ENCODE measurements around the gene UVSSA. TPM values are rescaled to one million over a fixed set of nuclear protein-coding genes. Genes with fewer than 3 reads are reported as not detected.

Gene UVSSA
- total and polyA plus RNA-seq, 2 donors (not counting 1 experiment from before 2014, with no cell fraction given): 34.6 to 40.5 TPM

DNA sequence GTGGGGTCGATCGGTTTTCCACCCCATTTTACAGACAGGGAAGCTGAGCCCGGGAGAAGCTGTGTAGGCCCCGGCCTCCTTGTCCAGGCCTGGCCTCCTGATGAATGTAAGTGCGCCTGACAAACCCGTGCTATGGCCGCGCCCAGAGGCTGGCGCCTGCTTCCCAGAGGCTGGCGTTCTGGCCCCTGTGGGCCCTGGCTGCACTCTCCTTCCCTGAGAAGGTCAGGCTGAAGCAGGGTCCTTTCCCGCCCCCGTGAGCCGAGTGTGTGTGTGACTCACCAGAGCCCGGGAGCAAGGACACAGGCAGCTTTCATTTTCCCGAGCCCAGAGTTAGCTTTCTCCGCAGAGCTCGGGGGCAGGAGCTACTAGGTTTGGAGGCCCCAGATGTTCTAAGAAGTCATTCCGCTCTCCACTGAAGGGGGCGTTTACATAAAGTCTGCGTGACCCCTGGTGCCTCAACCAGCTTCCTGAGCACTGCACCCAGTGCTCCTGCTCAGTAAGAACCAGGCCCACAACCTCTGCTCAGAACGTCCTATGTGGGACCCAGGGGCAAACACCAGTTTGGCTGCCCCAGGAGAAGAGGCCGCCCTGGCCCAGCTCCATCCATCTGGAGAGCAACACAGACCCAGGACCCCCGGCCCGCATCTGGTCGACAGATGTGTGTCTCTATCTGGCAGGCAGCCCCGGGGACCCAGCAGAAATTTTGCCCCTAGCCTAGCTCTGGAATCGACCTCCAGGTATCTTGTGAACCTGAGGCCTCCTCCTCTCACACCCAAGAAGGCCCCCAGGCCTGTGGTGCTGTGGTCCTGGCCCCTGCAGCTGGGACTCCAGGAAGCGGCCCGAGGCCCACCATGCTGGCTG, 13.6 kb downstream of the UVSSA start:
- Histone ChIP-seq H3K9me3 (ENCODE audit: control extremely low read depth in 1 of 3, control insufficient read depth in 2 of 3, insufficient read depth in 1 of 3, low read length in 2 of 3) (no peaks in the 10 kb centered on the region), H2AFZ (ENCODE audit: insufficient read depth, low read depth, low read length, poor library complexity, severe bottlenecking) (no peak overlapping the region), H3K4me2 (replicated peaks; ENCODE audit: low read depth, low read length, poor library complexity, severe bottlenecking) (no peak overlapping the region), H3K4me1 (ENCODE audit: control insufficient read depth in 2 of 2, insufficient read depth in 2 of 2, low read length in 2 of 2) (no peaks in the 10 kb centered on the region), H3K9ac (ENCODE audit: low read length) (no peak overlapping the region), H3K79me2 (ENCODE audit: control insufficient read depth, insufficient read depth, low read length) (no peaks in the 10 kb centered on the region), H3K4me3 (ENCODE audit: control extremely low read depth in 1 of 5, extremely low read depth in 1 of 5, insufficient read depth in 1 of 5, low read depth in 2 of 5, low read length in 4 of 5) (no peak overlapping the region), H4K20me1 (ENCODE audit: control insufficient read depth, insufficient read depth, low read length, poor library complexity, severe bottlenecking) (no peaks in the 10 kb centered on the region), H3K27me3 (replicated peaks in 1 of 4; ENCODE audit: control extremely low read depth in 1 of 4, control insufficient read depth in 3 of 4, insufficient read depth in 4 of 4, low read length in 3 of 4) (no peaks in the 10 kb centered on the region), H3K27ac (ENCODE audit: low read length in 2 of 2) (no peak overlapping the region), H3K36me3 (replicated peaks in 1 of 2; ENCODE audit: control extremely low read depth in 1 of 2, control insufficient read depth in 1 of 2, extremely low read depth in 1 of 2, insufficient read depth in 2 of 2, low read length in 1 of 2) (peaks cover 0 to 13% of the 10 kb centered on the region in 2 experiments)
- intact Hi-C loops (cut with micrococcal nuclease): no loop called here
- no peak overlapping the region for H3K27ac Mint-ChIP-seq
- ChIA-PET POLR2A (no interaction called here), CTCF (interaction anchor here (1.5 kb wide), 1 partner anchor 228 kb away, joined by 4 read pairs; no protein-coding TSS in a partner anchor)
- DNase-seq: no peak
- H3K9me3 Mint-ChIP-seq (ENCODE audit: insufficient read depth): no peaks in the 10 kb centered on the region
- H3K4me3 Mint-ChIP-seq: no peak overlapping the region
- TF ChIP-seq EZH2 (IDR thresholded peaks at IDR 0.05; ENCODE audit: borderline replicate concordance, insufficient read depth, low read depth, low read length, poor library complexity, severe bottlenecking): no peak
- TF ChIP-seq, protein P1, sequence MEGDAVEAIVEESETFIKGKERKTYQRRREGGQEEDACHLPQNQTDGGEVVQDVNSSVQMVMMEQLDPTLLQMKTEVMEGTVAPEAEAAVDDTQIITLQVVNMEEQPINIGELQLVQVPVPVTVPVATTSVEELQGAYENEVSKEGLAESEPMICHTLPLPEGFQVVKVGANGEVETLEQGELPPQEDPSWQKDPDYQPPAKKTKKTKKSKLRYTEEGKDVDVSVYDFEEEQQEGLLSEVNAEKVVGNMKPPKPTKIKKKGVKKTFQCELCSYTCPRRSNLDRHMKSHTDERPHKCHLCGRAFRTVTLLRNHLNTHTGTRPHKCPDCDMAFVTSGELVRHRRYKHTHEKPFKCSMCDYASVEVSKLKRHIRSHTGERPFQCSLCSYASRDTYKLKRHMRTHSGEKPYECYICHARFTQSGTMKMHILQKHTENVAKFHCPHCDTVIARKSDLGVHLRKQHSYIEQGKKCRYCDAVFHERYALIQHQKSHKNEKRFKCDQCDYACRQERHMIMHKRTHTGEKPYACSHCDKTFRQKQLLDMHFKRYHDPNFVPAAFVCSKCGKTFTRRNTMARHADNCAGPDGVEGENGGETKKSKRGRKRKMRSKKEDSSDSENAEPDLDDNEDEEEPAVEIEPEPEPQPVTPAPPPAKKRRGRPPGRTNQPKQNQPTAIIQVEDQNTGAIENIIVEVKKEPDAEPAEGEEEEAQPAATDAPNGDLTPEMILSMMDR (IDR thresholded peaks at IDR 0.05): no peak
- WGBS (ENCODE audit: insufficient coverage): 94% methylated on average over 29 of the region's 29 CpGs
- no peaks in the 10 kb centered on the region for H3K27me3 Mint-ChIP-seq
- H3K4me1 Mint-ChIP-seq: peaks cover 2% of the 10 kb centered on the region
- ATAC-seq (ENCODE audit: low read depth): no peak

DNA sequence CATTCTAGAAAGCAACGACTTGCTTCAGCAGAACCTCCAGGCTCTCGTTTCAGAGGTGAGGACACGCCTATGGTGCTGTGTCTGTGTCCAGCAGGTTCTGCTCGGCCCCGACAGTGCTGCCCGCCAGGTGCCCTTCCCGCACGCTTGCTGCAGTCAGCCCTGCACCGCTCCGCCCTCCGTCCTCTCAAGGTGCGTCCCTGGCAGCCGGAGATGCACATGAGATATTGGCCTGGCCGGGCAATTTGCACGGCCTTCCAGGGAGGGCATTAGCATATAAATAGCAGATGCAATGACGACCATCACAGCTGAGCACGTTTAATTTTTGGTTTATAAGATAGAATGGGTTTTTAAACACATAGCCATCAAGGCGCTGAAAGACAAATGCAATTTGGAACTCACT, 14.4 kb downstream of the UVSSA start:
- H3K4me3 ChIP-seq (ENCODE audit: control extremely low read depth in 1 of 5, extremely low read depth in 1 of 5, insufficient read depth in 1 of 5, low read depth in 2 of 5, low read length in 4 of 5): no peak overlapping the region
- H3K27ac ChIP-seq (ENCODE audit: low read length in 2 of 2): no peak overlapping the region
- Mint-ChIP-seq H3K27ac (no peak overlapping the region), H3K9me3 (ENCODE audit: insufficient read depth) (no peaks in the 10 kb centered on the region), H3K27me3 (no peaks in the 10 kb centered on the region), H3K4me3 (no peak overlapping the region), H3K4me1 (no peaks in the 10 kb centered on the region)
- no peaks in the 10 kb centered on the region for H3K4me1 ChIP-seq (ENCODE audit: control insufficient read depth in 2 of 2, insufficient read depth in 2 of 2, low read length in 2 of 2)
- no peak for ATAC-seq (ENCODE audit: low read depth)
- H3K9me3 ChIP-seq (ENCODE audit: control extremely low read depth in 1 of 3, control insufficient read depth in 2 of 3, insufficient read depth in 1 of 3, low read length in 2 of 3): no peaks in the 10 kb centered on the region
- intact Hi-C loops (cut with micrococcal nuclease): no loop called here
- TF ChIP-seq EZH2 (IDR thresholded peaks at IDR 0.05; ENCODE audit: borderline replicate concordance, insufficient read depth, low read depth, low read length, poor library complexity, severe bottlenecking): no peak
- TF ChIP-seq, protein P1 (IDR thresholded peaks at IDR 0.05): no peak
- no peak overlapping the region for H3K9ac ChIP-seq (ENCODE audit: low read length)
- DNase-seq: no peak
- H3K4me2 ChIP-seq (replicated peaks; ENCODE audit: low read depth, low read length, poor library complexity, severe bottlenecking): no peak overlapping the region
- WGBS (ENCODE audit: insufficient coverage): 95% methylated on average over 15 of the region's 18 CpGs
- H3K79me2 ChIP-seq (ENCODE audit: control insufficient read depth, insufficient read depth, low read length): no peaks in the 10 kb centered on the region
- ChIA-PET POLR2A (no interaction called here), CTCF (interaction anchor here (1.5 kb wide), 1 partner anchor 229 kb away, joined by 4 read pairs; no protein-coding TSS in a partner anchor)
- H4K20me1 ChIP-seq (ENCODE audit: control insufficient read depth, insufficient read depth, low read length, poor library complexity, severe bottlenecking): no peaks in the 10 kb centered on the region
- H3K27me3 ChIP-seq (replicated peaks in 1 of 4; ENCODE audit: control extremely low read depth in 1 of 4, control insufficient read depth in 3 of 4, insufficient read depth in 4 of 4, low read length in 3 of 4): no peaks in the 10 kb centered on the region
- H3K36me3 ChIP-seq (replicated peaks in 1 of 2; ENCODE audit: control extremely low read depth in 1 of 2, control insufficient read depth in 1 of 2, extremely low read depth in 1 of 2, insufficient read depth in 2 of 2, low read length in 1 of 2): peaks cover 0 to 13% of the 10 kb centered on the region in 2 experiments
- H2AFZ ChIP-seq (ENCODE audit: insufficient read depth, low read depth, low read length, poor library complexity, severe bottlenecking): no peak overlapping the region

Measured in B cell (primary cell).